Inflammatory macrophage treated with lipopolysaccharide for 1 hour (primary cell): Measurements from ENCODE around the gene SLAIN2.
"Not testable (repeated sequence)": the region's sequence is repeated elsewhere in the genome, so short reads cannot be mapped to it uniquely, and the experiment has no call there.

Source experiments
- DNase-seq, 2 donors: peaks; one replicate each; pipeline ENCODE4 v3.0.0-alpha.2; 2020 to 2022

Gene SLAIN2

DNA sequence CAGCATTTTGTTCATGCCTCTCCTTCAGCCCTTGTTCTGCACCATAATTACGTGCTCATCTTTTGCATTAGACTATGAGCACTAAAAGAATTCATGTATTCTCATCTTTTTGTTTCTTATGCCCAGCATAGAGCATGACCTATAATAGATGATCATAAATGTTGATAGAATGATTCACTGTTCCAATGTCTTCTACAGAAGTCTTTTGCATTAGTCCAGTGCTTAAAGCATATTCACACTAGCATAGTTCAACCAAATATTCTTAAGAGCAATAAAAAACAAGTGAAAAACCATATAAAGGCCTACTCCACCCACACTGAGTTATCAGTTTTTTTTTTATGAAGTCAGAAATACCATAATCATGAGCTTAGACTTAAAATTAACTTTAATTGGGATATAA is 105.3 kb downstream of the SLAIN2 start:
- DNase-seq = no peak

DNA sequence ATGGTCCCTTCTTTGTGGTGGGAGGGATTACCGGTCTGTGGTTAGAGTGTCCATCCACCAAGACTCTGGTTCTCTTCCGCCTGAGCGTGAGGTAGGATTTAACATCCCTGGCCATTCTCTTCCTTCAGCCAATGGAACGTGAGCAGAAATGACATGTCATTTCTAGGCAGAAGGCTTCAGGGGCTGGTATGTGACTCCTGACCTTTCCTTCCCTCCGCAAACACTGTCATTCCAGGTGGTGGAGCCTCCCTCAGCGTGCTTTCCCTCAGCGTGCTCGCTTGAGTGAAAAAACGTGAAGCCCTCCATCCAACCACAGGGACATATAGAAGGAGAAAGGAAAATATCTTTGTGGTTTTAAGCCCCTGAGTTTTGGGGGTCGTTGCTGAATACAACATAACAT is 107.8 kb downstream of the SLAIN2 start:
- no peak for DNase-seq

DNA sequence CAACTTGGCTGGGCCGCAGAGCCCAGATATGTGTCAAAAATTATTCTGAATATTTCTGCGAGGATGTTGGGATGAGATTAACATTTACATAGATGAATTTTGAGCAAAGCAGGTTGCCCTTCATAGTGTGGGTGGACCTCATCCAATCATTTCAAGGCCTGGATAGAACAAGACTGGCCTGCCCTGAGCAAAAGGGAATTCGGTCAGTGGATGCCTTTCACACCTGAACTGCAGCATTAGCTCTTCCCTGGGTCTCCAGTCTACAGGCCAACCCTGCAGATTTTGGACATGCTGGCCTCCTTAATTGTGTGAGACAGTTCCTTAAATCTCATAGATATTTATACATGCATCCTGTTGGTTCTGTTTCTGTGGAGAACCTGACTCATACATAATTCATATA is 109.4 kb downstream of the SLAIN2 start:
- no peak for DNase-seq

DNA sequence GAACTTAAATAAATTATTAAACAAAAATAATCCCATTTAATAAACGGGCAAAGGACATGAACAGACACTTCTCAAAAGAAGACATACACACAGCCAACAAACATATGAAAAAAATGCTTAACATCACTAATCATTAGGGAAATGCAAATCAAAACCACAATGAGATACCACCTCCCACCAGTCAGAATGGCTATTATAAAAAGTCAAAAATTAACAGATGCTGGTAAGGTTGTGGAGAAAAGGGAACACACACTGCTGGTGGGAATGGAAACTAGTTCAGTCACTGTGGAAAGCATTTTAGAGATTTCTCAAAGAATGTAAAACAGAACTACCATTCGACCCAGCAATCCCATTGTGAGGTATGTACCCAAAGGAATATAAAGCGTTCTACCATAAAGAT is 110.3 kb downstream of the SLAIN2 start:
- DNase-seq = not testable (repeated sequence)

DNA sequence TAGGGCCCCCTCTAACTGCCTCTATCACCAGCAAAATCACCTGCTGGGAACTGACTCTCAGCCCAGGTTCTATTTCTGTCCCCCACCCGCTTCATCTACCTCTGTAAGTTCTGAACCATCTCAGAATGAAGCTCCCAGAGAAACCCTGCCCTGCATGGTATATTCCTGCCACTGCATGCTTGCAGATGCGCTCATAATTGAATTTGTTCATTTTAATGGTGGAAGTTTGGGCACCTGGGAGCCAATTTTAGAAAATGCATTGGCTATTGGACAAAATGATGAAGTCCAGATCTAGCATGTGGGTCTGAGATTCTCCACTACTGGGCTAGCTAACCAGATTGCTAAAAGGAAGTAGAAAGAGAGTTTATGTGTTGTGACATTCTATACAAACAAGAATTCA is 113.3 kb downstream of the SLAIN2 start:
- no peak for DNase-seq

DNA sequence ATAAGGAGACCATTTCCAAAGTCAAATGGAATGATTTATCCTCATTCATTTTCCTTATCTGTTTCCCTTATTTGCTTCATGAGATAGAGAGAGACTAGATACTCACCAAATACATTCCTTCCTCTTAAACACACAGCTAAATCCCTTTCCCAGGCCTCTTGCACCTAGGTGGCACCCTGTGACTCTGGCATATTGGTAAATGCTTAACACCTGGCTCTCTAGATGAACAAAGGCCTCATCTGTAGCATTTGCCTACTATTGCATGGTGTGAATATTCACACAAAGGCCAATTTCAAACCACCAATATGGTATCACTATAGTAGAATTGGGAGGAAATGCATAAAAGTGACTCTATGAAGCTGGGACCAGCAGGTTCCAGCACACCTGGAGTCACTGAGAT is 119.7 kb downstream of the SLAIN2 start:
- DNase-seq = no peak

DNA sequence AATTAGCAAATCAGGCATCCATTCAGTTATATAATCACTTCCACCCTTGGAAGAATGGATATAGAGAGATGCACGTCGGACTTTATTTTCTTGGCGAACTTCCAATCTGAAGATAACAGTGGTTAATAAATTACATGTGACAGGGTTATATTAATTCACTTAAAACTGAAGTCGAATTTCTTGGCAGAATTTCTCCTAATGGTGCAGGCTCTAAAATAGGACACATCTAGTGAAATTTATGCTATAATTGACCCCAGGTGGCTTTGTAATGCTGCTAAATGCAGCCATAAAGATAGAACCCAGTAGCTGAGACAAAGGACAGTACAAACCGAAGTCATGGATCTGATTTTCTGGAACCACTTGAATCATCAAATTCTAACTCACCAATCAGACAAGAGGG is 121.0 kb downstream of the SLAIN2 start:
- DNase-seq = no peak

DNA sequence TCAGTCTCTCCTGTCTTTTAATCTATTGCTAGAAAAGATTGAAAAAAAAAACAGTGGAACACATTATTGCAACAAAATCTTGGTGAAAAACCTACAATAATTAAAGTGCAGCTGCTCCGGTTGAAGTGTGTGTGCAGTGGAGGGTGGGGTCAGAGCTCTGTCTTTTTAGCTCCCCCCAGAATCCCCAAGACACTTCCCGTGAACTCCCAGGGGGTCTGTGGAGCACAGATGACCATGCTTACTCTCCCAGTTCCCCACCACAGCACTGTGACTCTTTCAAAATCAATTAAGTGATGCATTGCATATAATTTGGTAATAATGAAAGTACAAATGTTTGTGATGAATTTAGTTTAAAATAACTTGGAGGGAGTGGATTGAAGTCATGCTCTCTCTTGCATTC is 126.1 kb downstream of the SLAIN2 start:
- DNase-seq = no peak

DNA sequence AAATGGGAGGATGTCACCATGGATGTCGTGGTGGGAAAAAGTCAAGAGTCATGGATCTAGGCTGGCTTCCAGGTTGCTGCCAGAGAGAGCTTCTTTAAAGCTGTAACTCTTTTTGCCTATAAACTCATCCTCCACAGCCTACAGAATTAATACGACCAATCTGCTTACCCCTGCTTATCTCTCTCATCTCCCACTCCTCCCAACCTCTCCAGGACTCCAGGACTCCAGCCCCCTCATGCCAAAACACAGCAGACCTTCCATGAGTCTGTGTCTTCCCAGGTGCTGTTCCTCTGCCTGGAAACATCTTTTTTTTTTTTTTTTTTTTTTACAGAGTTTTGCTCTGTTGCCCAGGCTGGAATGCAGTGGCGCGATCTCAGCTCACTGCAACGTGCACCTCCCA is 126.6 kb downstream of the SLAIN2 start:
- DNase-seq = no peak

DNA sequence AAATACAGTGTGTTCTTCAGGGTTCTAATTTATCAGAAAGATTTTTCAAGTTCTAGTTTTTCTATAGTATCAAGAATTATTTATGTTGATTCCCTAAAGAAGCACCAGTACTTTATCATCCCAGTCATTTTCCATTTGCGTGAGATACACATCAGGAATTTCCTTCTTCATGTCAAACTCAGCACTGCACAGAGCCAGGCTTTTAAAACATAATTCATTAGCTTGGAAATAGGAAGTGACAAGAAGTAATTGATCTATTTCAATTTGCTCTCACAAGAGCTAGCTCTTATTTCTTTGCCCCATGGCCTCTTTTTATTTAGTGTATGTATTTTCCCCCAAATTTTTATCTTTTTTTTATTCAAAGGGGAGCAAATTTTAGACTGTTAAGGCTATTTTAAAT is 128.8 kb downstream of the SLAIN2 start:
- no peak for DNase-seq

DNA sequence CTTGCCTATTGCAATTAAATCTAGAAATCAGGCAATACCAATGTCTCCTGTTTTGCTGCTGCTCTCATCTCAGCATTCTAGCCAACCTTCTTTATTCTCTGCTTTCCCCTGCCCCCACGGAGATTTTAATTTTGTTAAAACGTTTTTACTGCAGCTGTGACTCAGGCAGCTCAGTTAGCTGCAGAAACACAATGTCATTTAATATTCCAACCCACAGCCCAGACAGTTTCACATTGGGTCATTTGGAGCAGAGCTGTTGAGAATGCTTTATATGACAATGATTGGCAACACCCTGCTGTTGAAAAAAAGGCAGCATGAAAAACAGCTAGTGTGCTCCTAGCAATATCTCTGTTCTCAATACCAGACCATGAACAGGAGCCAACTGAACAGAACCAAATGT is 129.2 kb downstream of the SLAIN2 start:
- no peak for DNase-seq

DNA sequence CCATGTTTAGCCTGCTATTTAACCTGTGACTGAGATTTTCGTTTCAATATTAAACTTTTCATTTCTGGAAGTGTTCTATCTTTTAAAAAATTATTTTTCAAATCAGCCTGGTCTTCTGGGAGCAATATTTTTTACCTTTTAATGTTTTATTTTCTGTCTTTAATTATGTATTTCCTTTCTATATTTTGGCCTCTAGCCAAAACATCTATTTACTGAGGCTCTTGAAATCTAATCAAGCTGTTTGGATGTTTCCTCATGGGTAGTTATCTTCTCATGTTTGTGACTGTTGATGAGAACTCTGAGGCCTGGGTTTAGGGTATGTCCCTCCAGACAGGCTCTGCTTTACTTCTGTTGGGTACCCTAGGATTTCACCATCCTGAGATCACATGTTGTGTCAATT is 131.5 kb downstream of the SLAIN2 start:
- no peak for DNase-seq

DNA sequence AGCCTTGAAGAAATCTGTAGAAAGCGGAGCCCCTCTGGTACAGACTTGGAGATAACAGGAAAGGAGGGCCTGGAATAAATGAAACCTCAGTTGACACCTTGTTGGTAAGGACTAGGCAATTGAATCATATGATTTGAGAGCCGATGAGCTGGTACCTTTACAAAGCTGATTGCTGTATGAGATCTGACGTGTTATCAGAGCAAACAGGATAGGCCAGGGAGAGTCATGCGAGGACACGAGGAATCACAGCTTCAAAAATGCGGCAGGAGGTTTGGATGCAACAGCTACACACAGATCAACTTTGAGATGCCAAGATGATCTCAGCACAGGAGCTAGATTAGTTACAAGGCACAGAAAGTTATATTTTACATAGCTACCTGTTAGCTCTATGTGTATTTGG is 134.4 kb downstream of the SLAIN2 start:
- DNase-seq = no peak
